DND-41 (cell line): Measurements from ENCODE around the gene UBN2.

Experiments
- ATAC-seq: fragments of 200-7000 bp; cut with Tn5 transposase; 3 replicates; pipeline ENCODE4 v1.9.1; 2021; ENCODE audit warnings: low read depth; ENCODE audit not compliant: insufficient read depth
- DNase-seq: peaks from one replicate; pipeline ENCODE4 v3.0.0-alpha.2; 2020
- H2AFZ ChIP-seq: 2 replicates; pipeline ENCODE4 v1.6.0; 2012; ENCODE audit warnings: low read depth, low read length
- H3K27ac ChIP-seq: 2 replicates; pipeline ENCODE4 v1.5.1; 2012; ENCODE audit warnings: low read length, inconsistent platforms
- H3K27me3 ChIP-seq: fragments of 200-600 bp; sonication (generic); 2 replicates; pipeline ENCODE4 v1.6.0; 2012; ENCODE audit warnings: low read length, mild to moderate bottlenecking, inconsistent platforms; ENCODE audit not compliant: insufficient read depth, poor library complexity
- H3K36me3 ChIP-seq: 2 replicates; pipeline ENCODE4 v1.5.1; 2012; ENCODE audit warnings: low read length, inconsistent platforms; ENCODE audit not compliant: insufficient read depth
- H3K4me1 ChIP-seq: 2 replicates; pipeline ENCODE4 v1.5.1; 2012; ENCODE audit warnings: mild to moderate bottlenecking, low read length; ENCODE audit not compliant: insufficient read depth
- H3K4me2 ChIP-seq: 2 replicates; pipeline ENCODE4 v1.6.0; 2012; ENCODE audit warnings: mild to moderate bottlenecking, moderate library complexity, low read length, inconsistent platforms; ENCODE audit not compliant: insufficient read depth
- H3K4me3 ChIP-seq, 2 experiments: fragments of 200-600 bp in 1 of 2; shearing (Covaris generic) in 1 of 2; 2 replicates each; pipeline ENCODE4 v1.5.1; 2012 to 2016; ENCODE audit warnings: inconsistent platforms in 2 of 2, low read length in 2 of 2, mild to moderate bottlenecking in 2 of 2, low read depth in 1 of 2, moderate library complexity in 1 of 2
- H3K79me2 ChIP-seq: 2 replicates; pipeline ENCODE4 v1.6.0; 2012; ENCODE audit warnings: low read length, inconsistent platforms; ENCODE audit not compliant: insufficient read depth
- H3K9ac ChIP-seq: 2 replicates; pipeline ENCODE4 v1.6.0; 2012; ENCODE audit warnings: low read depth, mild to moderate bottlenecking, inconsistent platforms, low read length, moderate library complexity
- H3K9me3 ChIP-seq: 2 replicates; pipeline ENCODE4 v1.5.1; 2012; ENCODE audit warnings: low read length, moderate library complexity, mild to moderate bottlenecking, inconsistent platforms; ENCODE audit not compliant: insufficient read depth, severe bottlenecking
- H4K20me1 ChIP-seq: 2 replicates; pipeline ENCODE4 v1.6.0; 2012; ENCODE audit warnings: low read length; ENCODE audit not compliant: insufficient read depth
- EZH2 ChIP-seq: IDR thresholded peaks from 3 replicates; pipeline ENCODE4 v1.6.1; 2012; ENCODE audit warnings: borderline replicate concordance, low read depth, mild to moderate bottlenecking, moderate library complexity, low read length, inconsistent platforms; ENCODE audit not compliant: severe bottlenecking
- TF ChIP-seq, protein P1 (sequence below): IDR thresholded peaks from 2 replicates; pipeline ENCODE4 v1.5.1; 2012; ENCODE audit warnings: borderline replicate concordance, low read length, moderate library complexity, mild to moderate bottlenecking; ENCODE audit not compliant: poor library complexity, severe bottlenecking; ENCODE audit errors: extremely low read depth

The UBN2 gene

DNA sequence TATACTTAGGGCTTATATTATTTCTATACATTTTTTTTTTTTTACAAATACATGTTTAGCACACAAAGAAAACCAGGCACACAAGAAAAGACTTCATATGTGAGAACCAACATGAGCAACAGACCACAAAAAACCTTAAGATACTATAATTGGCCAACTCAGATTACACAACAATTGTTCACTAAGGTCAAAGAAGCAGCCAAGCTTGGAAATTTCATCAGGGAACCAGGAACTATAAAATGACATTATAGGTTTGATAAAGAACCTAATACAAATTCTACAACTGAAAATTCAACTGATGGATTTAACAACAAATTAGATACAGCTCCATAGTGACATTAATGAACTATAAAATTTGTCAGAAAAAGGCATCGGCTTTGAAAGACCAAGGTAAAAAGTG lies 124.3 kb downstream of the UBN2 start:
- H3K4me3 ChIP-seq, result no peak overlapping the region
- no peaks in the 10 kb centered on the region; the same call in none of the 2 replicates for H3K36me3 ChIP-seq
- H3K4me2 ChIP-seq, result no peak overlapping the region
- no peaks in the 10 kb centered on the region for H3K27me3 ChIP-seq
- no peak overlapping the region for H2AFZ ChIP-seq
- DNase-seq (no peak), ATAC-seq (no peak)
- H3K9me3 ChIP-seq, result no peaks in the 10 kb centered on the region
- peaks cover 23% of the 10 kb centered on the region for H3K79me2 ChIP-seq
- H3K27ac ChIP-seq, result no peak overlapping the region
- H3K4me1 ChIP-seq, result peaks cover 7% of the 10 kb centered on the region
- no peaks in the 10 kb centered on the region for H4K20me1 ChIP-seq
- no peak overlapping the region for H3K9ac ChIP-seq
- TF ChIP-seq EZH2, result no peak
- TF ChIP-seq, protein P1, sequence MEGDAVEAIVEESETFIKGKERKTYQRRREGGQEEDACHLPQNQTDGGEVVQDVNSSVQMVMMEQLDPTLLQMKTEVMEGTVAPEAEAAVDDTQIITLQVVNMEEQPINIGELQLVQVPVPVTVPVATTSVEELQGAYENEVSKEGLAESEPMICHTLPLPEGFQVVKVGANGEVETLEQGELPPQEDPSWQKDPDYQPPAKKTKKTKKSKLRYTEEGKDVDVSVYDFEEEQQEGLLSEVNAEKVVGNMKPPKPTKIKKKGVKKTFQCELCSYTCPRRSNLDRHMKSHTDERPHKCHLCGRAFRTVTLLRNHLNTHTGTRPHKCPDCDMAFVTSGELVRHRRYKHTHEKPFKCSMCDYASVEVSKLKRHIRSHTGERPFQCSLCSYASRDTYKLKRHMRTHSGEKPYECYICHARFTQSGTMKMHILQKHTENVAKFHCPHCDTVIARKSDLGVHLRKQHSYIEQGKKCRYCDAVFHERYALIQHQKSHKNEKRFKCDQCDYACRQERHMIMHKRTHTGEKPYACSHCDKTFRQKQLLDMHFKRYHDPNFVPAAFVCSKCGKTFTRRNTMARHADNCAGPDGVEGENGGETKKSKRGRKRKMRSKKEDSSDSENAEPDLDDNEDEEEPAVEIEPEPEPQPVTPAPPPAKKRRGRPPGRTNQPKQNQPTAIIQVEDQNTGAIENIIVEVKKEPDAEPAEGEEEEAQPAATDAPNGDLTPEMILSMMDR, result no peak
